ENCODE results near the gene TMEM117. TPM values are rescaled to one million over a fixed set of nuclear protein-coding genes. Genes with fewer than 3 reads are reported as not detected.
"Not testable (repeated sequence)": the region's sequence is repeated elsewhere in the genome, so short reads cannot be mapped to it uniquely, and the experiment has no call there.

TMEM117 gene
- polyA plus RNA-seq, 1 donor (not counting 4 experiments of a cell fraction or from before 2014, with no cell fraction given), result 8.5 TPM

DNA sequence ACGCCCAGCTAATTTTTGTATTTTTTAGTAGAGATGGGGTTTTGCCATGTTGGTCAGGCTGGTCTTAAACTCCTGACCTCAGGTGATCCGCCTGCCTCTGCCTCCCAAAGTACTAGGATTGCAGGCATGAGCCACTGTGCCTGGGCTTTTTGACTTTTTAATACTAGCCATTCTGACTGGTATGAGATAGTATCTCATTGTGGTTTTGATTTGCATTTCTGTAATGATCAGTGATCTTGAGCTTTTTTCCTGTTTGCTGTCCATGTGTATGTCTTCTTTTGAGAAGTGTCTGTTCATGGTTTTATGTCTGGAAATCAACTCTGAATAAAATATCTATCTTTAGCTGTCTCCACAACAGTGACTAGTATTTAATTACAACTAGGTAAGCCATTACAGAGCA lies 35.4 kb downstream of the TMEM117 start:
- dilution Hi-C loops (cut with MboI; ENCODE audit: extremely low pct_ligation_motif_present, low sequenced_read_pairs); H3K9me1 ChIP-seq (ENCODE audit: control insufficient read depth, extremely low read depth, insufficient read depth, low read length); H3K36me3 ChIP-seq (ENCODE audit: control insufficient read depth in 2 of 2, extremely low read depth in 1 of 2, insufficient read depth in 2 of 2, low read length in 2 of 2); H2AFZ ChIP-seq (ENCODE audit: control insufficient read depth, low read length); H3K9me3 ChIP-seq (ENCODE audit: control insufficient read depth, low read depth, low read length); DNase-seq (ENCODE audit: low read depth, low spot score); H3K27ac ChIP-seq (ENCODE audit: control insufficient read depth, insufficient read depth, low read length); H3K4me1 ChIP-seq (ENCODE audit: control insufficient read depth, extremely low read depth, insufficient read depth, low read length); H3K4me2 ChIP-seq (ENCODE audit: control insufficient read depth, extremely low read depth, insufficient read depth, low read depth, low read length); H4K20me1 ChIP-seq (ENCODE audit: control insufficient read depth, extremely low read depth, insufficient read depth, low read length); H3K79me2 ChIP-seq (ENCODE audit: control insufficient read depth, insufficient read depth, low read length); H3K27me3 ChIP-seq (ENCODE audit: control insufficient read depth, extremely low read depth, insufficient read depth, low read length); FAIRE-seq; H3K4me3 ChIP-seq (ENCODE audit: control insufficient read depth in 2 of 3, extremely low read depth in 1 of 3, insufficient read depth in 2 of 3, low read depth in 1 of 3, low read length in 3 of 3); H3K9ac ChIP-seq (ENCODE audit: control insufficient read depth, extremely low read depth, insufficient read depth, low read length): not testable (repeated sequence)

DNA sequence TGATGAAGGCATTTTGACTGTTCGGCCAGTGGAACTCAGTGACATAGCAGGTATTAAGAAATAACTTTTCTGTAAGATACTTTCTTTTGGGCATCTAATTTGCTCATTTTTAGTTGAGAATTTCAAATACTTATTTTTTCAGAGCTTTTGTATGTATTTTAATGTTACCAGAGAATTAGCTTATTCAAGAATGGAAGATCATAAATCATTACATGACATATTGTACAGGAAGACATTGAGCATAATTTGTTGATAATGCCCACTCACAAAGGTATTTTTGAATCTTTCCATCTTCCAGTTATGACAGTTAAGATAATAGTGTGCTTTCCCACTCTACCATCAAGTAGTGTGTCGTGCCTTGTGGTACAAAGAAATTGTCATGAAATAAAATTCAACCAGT lies 36.5 kb downstream of the TMEM117 start:
- no peak for TF ChIP-seq EZH2 (IDR thresholded peaks at IDR 0.05; ENCODE audit: low read length)
- TF ChIP-seq, protein P1, sequence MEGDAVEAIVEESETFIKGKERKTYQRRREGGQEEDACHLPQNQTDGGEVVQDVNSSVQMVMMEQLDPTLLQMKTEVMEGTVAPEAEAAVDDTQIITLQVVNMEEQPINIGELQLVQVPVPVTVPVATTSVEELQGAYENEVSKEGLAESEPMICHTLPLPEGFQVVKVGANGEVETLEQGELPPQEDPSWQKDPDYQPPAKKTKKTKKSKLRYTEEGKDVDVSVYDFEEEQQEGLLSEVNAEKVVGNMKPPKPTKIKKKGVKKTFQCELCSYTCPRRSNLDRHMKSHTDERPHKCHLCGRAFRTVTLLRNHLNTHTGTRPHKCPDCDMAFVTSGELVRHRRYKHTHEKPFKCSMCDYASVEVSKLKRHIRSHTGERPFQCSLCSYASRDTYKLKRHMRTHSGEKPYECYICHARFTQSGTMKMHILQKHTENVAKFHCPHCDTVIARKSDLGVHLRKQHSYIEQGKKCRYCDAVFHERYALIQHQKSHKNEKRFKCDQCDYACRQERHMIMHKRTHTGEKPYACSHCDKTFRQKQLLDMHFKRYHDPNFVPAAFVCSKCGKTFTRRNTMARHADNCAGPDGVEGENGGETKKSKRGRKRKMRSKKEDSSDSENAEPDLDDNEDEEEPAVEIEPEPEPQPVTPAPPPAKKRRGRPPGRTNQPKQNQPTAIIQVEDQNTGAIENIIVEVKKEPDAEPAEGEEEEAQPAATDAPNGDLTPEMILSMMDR (optimal IDR thresholded peaks at IDR 0.05 in 1 of 3, IDR thresholded peaks at IDR 0.05 in 1 of 3, conservative IDR thresholded peaks at IDR 0.05 in 1 of 3; ENCODE audit: extremely low read depth in 1 of 3, insufficient read depth in 2 of 3, low read length in 3 of 3), result no peak
- Histone ChIP-seq H3K79me2 (ENCODE audit: control insufficient read depth, insufficient read depth, low read length) (no peaks in the 10 kb centered on the region), H3K9me3 (ENCODE audit: control insufficient read depth, low read depth, low read length) (no peaks in the 10 kb centered on the region), H3K4me3 (ENCODE audit: control insufficient read depth in 2 of 3, extremely low read depth in 1 of 3, insufficient read depth in 2 of 3, low read depth in 1 of 3, low read length in 3 of 3) (no peak overlapping the region), H3K27me3 (ENCODE audit: control insufficient read depth, extremely low read depth, insufficient read depth, low read length) (no peaks in the 10 kb centered on the region), H3K9me1 (ENCODE audit: control insufficient read depth, extremely low read depth, insufficient read depth, low read length) (no peaks in the 10 kb centered on the region), H3K27ac (ENCODE audit: control insufficient read depth, insufficient read depth, low read length) (no peak overlapping the region), H3K4me2 (ENCODE audit: control insufficient read depth, extremely low read depth, insufficient read depth, low read depth, low read length) (no peak overlapping the region), H4K20me1 (ENCODE audit: control insufficient read depth, extremely low read depth, insufficient read depth, low read length) (no peaks in the 10 kb centered on the region), H3K4me1 (ENCODE audit: control insufficient read depth, extremely low read depth, insufficient read depth, low read length) (no peaks in the 10 kb centered on the region), H2AFZ (ENCODE audit: control insufficient read depth, low read length) (no peak overlapping the region), H3K36me3 (ENCODE audit: control insufficient read depth in 2 of 2, extremely low read depth in 1 of 2, insufficient read depth in 2 of 2, low read length in 2 of 2) (no peaks in the 10 kb centered on the region), H3K9ac (ENCODE audit: control insufficient read depth, extremely low read depth, insufficient read depth, low read length) (no peak overlapping the region)
- dilution Hi-C loops (cut with MboI; ENCODE audit: extremely low pct_ligation_motif_present, low sequenced_read_pairs), result no loop called here
- FAIRE-seq (no peak), DNase-seq (ENCODE audit: low read depth, low spot score) (no peak)

DNA sequence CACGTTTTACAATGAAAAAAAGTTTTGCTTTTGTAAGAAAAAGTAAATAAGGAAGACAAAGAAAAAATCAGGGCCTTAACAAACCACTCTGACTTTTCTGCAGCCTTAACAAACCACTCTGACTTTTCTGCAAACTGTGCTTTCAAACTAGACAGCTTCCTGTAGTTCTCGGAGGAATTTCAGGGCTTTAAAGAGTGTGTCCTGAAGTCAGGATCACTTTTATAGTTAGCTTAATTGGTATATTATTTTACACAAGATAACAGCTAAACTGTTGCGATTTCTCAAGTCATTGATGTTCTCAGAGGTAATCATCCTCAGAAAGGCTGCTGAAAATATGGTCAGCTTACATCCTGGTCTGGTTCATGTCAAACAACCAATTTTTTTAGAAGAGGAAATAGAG lies 42.2 kb downstream of the TMEM117 start:
- no peaks in the 10 kb centered on the region for H4K20me1 ChIP-seq (ENCODE audit: control insufficient read depth, extremely low read depth, insufficient read depth, low read length)
- no peak overlapping the region for H3K4me3 ChIP-seq (ENCODE audit: control insufficient read depth in 2 of 3, extremely low read depth in 1 of 3, insufficient read depth in 2 of 3, low read depth in 1 of 3, low read length in 3 of 3)
- no peaks in the 10 kb centered on the region for H3K27me3 ChIP-seq (ENCODE audit: control insufficient read depth, extremely low read depth, insufficient read depth, low read length)
- H3K9ac ChIP-seq (ENCODE audit: control insufficient read depth, extremely low read depth, insufficient read depth, low read length), result no peak overlapping the region
- H3K36me3 ChIP-seq (ENCODE audit: control insufficient read depth in 2 of 2, extremely low read depth in 1 of 2, insufficient read depth in 2 of 2, low read length in 2 of 2), result no peaks in the 10 kb centered on the region
- H2AFZ ChIP-seq (ENCODE audit: control insufficient read depth, low read length), result no peak overlapping the region
- no peaks in the 10 kb centered on the region for H3K9me3 ChIP-seq (ENCODE audit: control insufficient read depth, low read depth, low read length)
- H3K4me2 ChIP-seq (ENCODE audit: control insufficient read depth, extremely low read depth, insufficient read depth, low read depth, low read length), result no peak overlapping the region
- TF ChIP-seq, protein P1 (optimal IDR thresholded peaks at IDR 0.05 in 1 of 3, IDR thresholded peaks at IDR 0.05 in 1 of 3, conservative IDR thresholded peaks at IDR 0.05 in 1 of 3; ENCODE audit: extremely low read depth in 1 of 3, insufficient read depth in 2 of 3, low read length in 3 of 3), result no peak
- no peak for TF ChIP-seq EZH2 (IDR thresholded peaks at IDR 0.05; ENCODE audit: low read length)
- no peak for DNase-seq (ENCODE audit: low read depth, low spot score)
- dilution Hi-C loops (cut with MboI; ENCODE audit: extremely low pct_ligation_motif_present, low sequenced_read_pairs), result no loop called here
- H3K27ac ChIP-seq (ENCODE audit: control insufficient read depth, insufficient read depth, low read length), result no peak overlapping the region
- H3K4me1 ChIP-seq (ENCODE audit: control insufficient read depth, extremely low read depth, insufficient read depth, low read length), result no peaks in the 10 kb centered on the region
- H3K9me1 ChIP-seq (ENCODE audit: control insufficient read depth, extremely low read depth, insufficient read depth, low read length), result no peaks in the 10 kb centered on the region
- no peak for FAIRE-seq
- no peaks in the 10 kb centered on the region for H3K79me2 ChIP-seq (ENCODE audit: control insufficient read depth, insufficient read depth, low read length)

Data from keratinocyte (primary cell).